ENCODE results near the gene FAM131A. TPM values are rescaled to one million over a fixed set of nuclear protein-coding genes. Genes with fewer than 3 reads are reported as not detected.

Gene FAM131A
- total RNA-seq (9.8 TPM), polyA plus RNA-seq (ENCODE audit: insufficient read depth in 1 of 8, insufficient read length in 8 of 8, low replicate concordance in 1 of 8) (10 to 100 TPM in 5 of 8 donors, 1 to 10 TPM in 3; 8.4 to 14.9 (median 10.7) TPM)
- long read RNA-seq, donor 1, partial matches to known transcripts: 0 of 2 reads
- long read RNA-seq, donor 1, other reads (novel, unspliced or antisense): 0 of 2 reads
- long read RNA-seq, donor 2: 0 reads
- long read RNA-seq, donor 3, partial matches to known transcripts: 0 of 2 reads
- long read RNA-seq, donor 3, other reads (novel, unspliced or antisense): 0 of 2 reads
- long read RNA-seq, donor 4, partial matches to known transcripts: 5 of 9 reads
- long read RNA-seq, donor 4, other reads (novel, unspliced or antisense): 0 of 9 reads
- long read RNA-seq, donor 5, transcript FAM131A-203 (6 exons, 1,483 nt): major isoform, 5 of 16 reads
- long read RNA-seq, donor 5, partial matches to known transcripts: 6 of 16 reads
- long read RNA-seq, donor 5, other reads (novel, unspliced or antisense): 0 of 16 reads
- long read RNA-seq, donor 6, partial matches to known transcripts: 0 of 5 reads
- long read RNA-seq, donor 6, other reads (novel, unspliced or antisense): 0 of 5 reads
- long read RNA-seq, donor 7, partial matches to known transcripts: 0 of 4 reads
- long read RNA-seq, donor 7, other reads (novel, unspliced or antisense): 0 of 4 reads
- long read RNA-seq, donor 8, partial matches to known transcripts: 0 of 1 reads
- long read RNA-seq, donor 8, other reads (novel, unspliced or antisense): 0 of 1 reads
- long read RNA-seq, donor 9, partial matches to known transcripts: 0 of 2 reads
- long read RNA-seq, donor 9, other reads (novel, unspliced or antisense): 0 of 2 reads
- long read RNA-seq, donor 10, partial matches to known transcripts: 0 of 4 reads
- long read RNA-seq, donor 10, other reads (novel, unspliced or antisense): 0 of 4 reads
- long read RNA-seq, donor 11, partial matches to known transcripts: 0 of 1 reads
- long read RNA-seq, donor 11, other reads (novel, unspliced or antisense): 0 of 1 reads

GRCh38 chr3:184337399-184337714, at the start of gene FAM131A:
Gene FAM131A, plus strand, starts transcription at chr3:184337600. Its CDS starts 31 bp downstream, at chr3:184337631.
- peaks cover 39% of the 10 kb centered on the region for H3K4me1 ChIP-seq (ENCODE audit: control insufficient read depth, insufficient read depth, low read length)
- 30% methylated on average over 6 of the region's 6 CpGs for WGBS (ENCODE audit: insufficient coverage)

GRCh38 chr3:184289426-184289938, 47.9 kb upstream of the FAM131A start:
- Histone ChIP-seq H3K27ac (ENCODE audit: low read length) (no peak overlapping the region), H3K9me3 (replicated peaks; ENCODE audit: control insufficient read depth, low read depth, low read length) (no peaks in the 10 kb centered on the region), H3K4me3 (ENCODE audit: low read length) (no peak overlapping the region), H3K4me1 (ENCODE audit: control insufficient read depth, insufficient read depth, low read length) (no peaks in the 10 kb centered on the region), H3K36me3 (ENCODE audit: control insufficient read depth, insufficient read depth, low read length) (no peaks in the 10 kb centered on the region), H3K27me3 (ENCODE audit: control insufficient read depth, insufficient read depth, low read length) (peaks cover 8% of the 10 kb centered on the region)
- 26% methylated on average over 5 of the region's 10 CpGs for WGBS (ENCODE audit: insufficient coverage)
- peak; percentile 19 for DNase-seq

More at GRCh38 chr3:184337399-184337714, at the start of gene FAM131A:
- Histone ChIP-seq H3K9me3 (replicated peaks; ENCODE audit: control insufficient read depth, low read depth, low read length) (no peaks in the 10 kb centered on the region), H3K36me3 (ENCODE audit: control insufficient read depth, insufficient read depth, low read length) (peaks cover 39% of the 10 kb centered on the region), H3K27ac (ENCODE audit: low read length) (peak within 1 kb of the TSS; percentile 96), H3K27me3 (ENCODE audit: control insufficient read depth, insufficient read depth, low read length) (no peaks in the 10 kb centered on the region), H3K4me3 (ENCODE audit: low read length) (peak within 1 kb of the TSS; percentile 81)
- DNase-seq: peak; percentile 94

- Histone ChIP-seq H3K9me3 (replicated peaks; ENCODE audit: control insufficient read depth, low read depth, low read length) (no peaks in the 10 kb centered on the region), H3K36me3 (ENCODE audit: control insufficient read depth, insufficient read depth, low read length) (no peaks in the 10 kb centered on the region), H3K4me3 (ENCODE audit: low read length) (no peak overlapping the region), H3K27ac (ENCODE audit: low read length) (no peak overlapping the region), H3K27me3 (ENCODE audit: control insufficient read depth, insufficient read depth, low read length) (peaks cover 8% of the 10 kb centered on the region), H3K4me1 (ENCODE audit: control insufficient read depth, insufficient read depth, low read length) (no peaks in the 10 kb centered on the region)
- 80% methylated on average over 3 of the region's 10 CpGs for WGBS (ENCODE audit: insufficient coverage)
- no peak for DNase-seq
Measured at GRCh38 chr3:184290331-184290730, 47.1 kb upstream of the FAM131A start.

- WGBS (ENCODE audit: insufficient coverage): 80% methylated on average over 21 of the region's 22 CpGs
- H3K36me3 ChIP-seq (ENCODE audit: control insufficient read depth, insufficient read depth, low read length): no peaks in the 10 kb centered on the region
Measured at GRCh38 chr3:184291044-184291737, 46.2 kb upstream of the FAM131A start.

GRCh38 chr3:184291738-184292445, 45.5 kb upstream of the FAM131A start:
- H3K27ac ChIP-seq (ENCODE audit: low read length): no peak overlapping the region
- 86% methylated on average over 13 of the region's 21 CpGs for WGBS (ENCODE audit: insufficient coverage)
- DNase-seq: no peak
- H3K4me1 ChIP-seq (ENCODE audit: control insufficient read depth, insufficient read depth, low read length): no peaks in the 10 kb centered on the region
- no peak overlapping the region for H3K4me3 ChIP-seq (ENCODE audit: low read length)
- no peaks in the 10 kb centered on the region for H3K9me3 ChIP-seq (replicated peaks; ENCODE audit: control insufficient read depth, low read depth, low read length)
- H3K27me3 ChIP-seq (ENCODE audit: control insufficient read depth, insufficient read depth, low read length): peaks cover 8% of the 10 kb centered on the region
- H3K36me3 ChIP-seq (ENCODE audit: control insufficient read depth, insufficient read depth, low read length): no peaks in the 10 kb centered on the region

More at GRCh38 chr3:184291044-184291737, 46.2 kb upstream of the FAM131A start:
- peaks cover 8% of the 10 kb centered on the region for H3K27me3 ChIP-seq (ENCODE audit: control insufficient read depth, insufficient read depth, low read length)
- H3K9me3 ChIP-seq (replicated peaks; ENCODE audit: control insufficient read depth, low read depth, low read length): no peaks in the 10 kb centered on the region
- no peak for DNase-seq
- H3K4me3 ChIP-seq (ENCODE audit: low read length): no peak overlapping the region
- H3K27ac ChIP-seq (ENCODE audit: low read length): no peak overlapping the region
- no peaks in the 10 kb centered on the region for H3K4me1 ChIP-seq (ENCODE audit: control insufficient read depth, insufficient read depth, low read length)

- H3K9me3 ChIP-seq (replicated peaks; ENCODE audit: control insufficient read depth, low read depth, low read length): no peaks in the 10 kb centered on the region
- H3K27ac ChIP-seq (ENCODE audit: low read length): no peak overlapping the region
- H3K27me3 ChIP-seq (ENCODE audit: control insufficient read depth, insufficient read depth, low read length): no peaks in the 10 kb centered on the region
- peaks cover 14% of the 10 kb centered on the region for H3K4me1 ChIP-seq (ENCODE audit: control insufficient read depth, insufficient read depth, low read length)
- 14% methylated on average over 1 of the region's 3 CpGs for WGBS (ENCODE audit: insufficient coverage)
- H3K36me3 ChIP-seq (ENCODE audit: control insufficient read depth, insufficient read depth, low read length): peaks cover 7% of the 10 kb centered on the region
- DNase-seq: no peak
- no peak overlapping the region for H3K4me3 ChIP-seq (ENCODE audit: low read length)
Measured at GRCh38 chr3:184295771-184296170, 41.6 kb upstream of the FAM131A start.

- Histone ChIP-seq H3K27ac (ENCODE audit: low read length) (no peak overlapping the region), H3K9me3 (replicated peaks; ENCODE audit: control insufficient read depth, low read depth, low read length) (no peaks in the 10 kb centered on the region), H3K27me3 (ENCODE audit: control insufficient read depth, insufficient read depth, low read length) (no peaks in the 10 kb centered on the region), H3K36me3 (ENCODE audit: control insufficient read depth, insufficient read depth, low read length) (peaks cover 12% of the 10 kb centered on the region), H3K4me3 (ENCODE audit: low read length) (no peak overlapping the region), H3K4me1 (ENCODE audit: control insufficient read depth, insufficient read depth, low read length) (peaks cover 14% of the 10 kb centered on the region)
- no peak for DNase-seq
- WGBS (ENCODE audit: insufficient coverage): 79% methylated on average over 6 of the region's 7 CpGs
Measured at GRCh38 chr3:184296616-184297015, 40.8 kb upstream of the FAM131A start.

GRCh38 chr3:184298759-184299487, 38.5 kb upstream of the FAM131A start, which contains the start of gene PSMD2:
Gene PSMD2, plus strand, starts transcription at chr3:184299241. Its CDS starts 26 bp downstream, at chr3:184299267.
- H3K27me3 ChIP-seq (ENCODE audit: control insufficient read depth, insufficient read depth, low read length): no peaks in the 10 kb centered on the region
- peaks cover 35% of the 10 kb centered on the region for H3K36me3 ChIP-seq (ENCODE audit: control insufficient read depth, insufficient read depth, low read length)
- peak within 1 kb of the TSS; percentile 53 for H3K27ac ChIP-seq (ENCODE audit: low read length)
- DNase-seq: peak; percentile 99
- H3K4me3 ChIP-seq (ENCODE audit: low read length): peak within 1 kb of the TSS; percentile 90
- peaks cover 14% of the 10 kb centered on the region for H3K4me1 ChIP-seq (ENCODE audit: control insufficient read depth, insufficient read depth, low read length)
- no peaks in the 10 kb centered on the region for H3K9me3 ChIP-seq (replicated peaks; ENCODE audit: control insufficient read depth, low read depth, low read length)
- WGBS (ENCODE audit: insufficient coverage): under 1% methylated on average over 72 of the region's 78 CpGs

All from muscle of leg (tissue), 16 donors.